ENCODE measurements around the gene LMNA.

Gene LMNA

DNA sequence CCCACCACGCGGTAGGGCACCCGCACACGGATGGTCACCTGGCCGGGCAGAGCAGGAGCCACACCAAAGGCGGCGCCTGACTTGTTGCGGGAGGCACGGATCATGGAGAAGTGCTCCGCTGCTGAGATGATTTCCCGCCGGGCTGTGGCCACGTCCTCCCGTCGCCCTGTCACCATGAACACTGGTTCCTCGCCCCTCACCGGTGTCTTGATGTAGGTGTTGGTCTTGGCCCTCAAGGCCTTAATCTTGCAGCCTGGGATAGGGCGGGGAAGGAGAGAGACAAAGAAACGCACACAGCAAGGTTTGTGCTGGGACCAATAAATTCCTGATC lies 37.1 kb upstream of the LMNA start:
- TF ChIP-seq CTCF (IDR thresholded peaks at IDR 0.05; ENCODE audit: low read depth, low read length): no peak

GRCh38 chr1:156078728-156079127 lies 35.8 kb upstream of the LMNA start:
- no peak for TF ChIP-seq CTCF (IDR thresholded peaks at IDR 0.05; ENCODE audit: low read depth, low read length)
- DNase-seq (ENCODE audit: extremely low read depth, low read depth): no peak

More for the DNA sequence above, 37.1 kb upstream of the LMNA start:
- DNase-seq (ENCODE audit: extremely low read depth, low read depth): no peak

GRCh38 chr1:156079762-156080161 lies 34.7 kb upstream of the LMNA start:
- DNase-seq (ENCODE audit: extremely low read depth, low read depth): no peak
- TF ChIP-seq CTCF (IDR thresholded peaks at IDR 0.05; ENCODE audit: low read depth, low read length): no peak

DNA sequence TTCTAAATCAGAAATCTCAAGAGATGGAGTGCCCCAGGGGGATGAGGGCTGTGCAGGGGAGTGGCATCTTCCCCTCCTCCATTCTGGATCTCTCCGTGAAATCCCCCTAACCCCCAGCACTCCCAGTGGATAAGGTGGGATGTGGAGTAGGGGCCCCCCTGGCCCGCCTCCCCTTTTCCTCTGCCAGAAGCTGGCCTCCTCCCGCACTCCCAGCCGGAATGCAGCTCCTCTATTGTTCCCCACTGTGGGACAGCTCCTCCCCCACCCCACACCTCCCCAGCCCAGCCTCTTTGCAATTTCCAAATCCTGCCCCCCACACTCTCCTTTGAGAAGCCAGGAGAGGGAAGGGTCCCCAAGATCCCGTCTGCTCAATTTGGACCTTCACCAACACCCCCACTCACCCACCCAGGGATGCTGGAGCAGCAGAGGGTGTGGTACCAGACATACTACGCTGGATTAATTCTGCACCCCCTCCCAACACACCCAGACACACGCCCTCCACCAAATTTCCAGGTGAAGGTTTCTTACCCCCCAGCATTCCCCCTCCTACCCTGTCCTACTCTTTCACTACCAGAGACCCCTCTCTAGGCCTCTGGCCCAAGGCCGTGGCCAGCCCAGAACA lies 34.2 kb upstream of the LMNA start:
- no peak for TF ChIP-seq CTCF (IDR thresholded peaks at IDR 0.05; ENCODE audit: low read depth, low read length)
- DNase-seq (ENCODE audit: extremely low read depth, low read depth): no peak

- no peak for TF ChIP-seq CTCF (IDR thresholded peaks at IDR 0.05; ENCODE audit: low read depth, low read length)
Measured at GRCh38 chr1:156080863-156081179, 33.7 kb upstream of the LMNA start.

GRCh38 chr1:156081180-156081916 lies 33.2 kb upstream of the LMNA start:
- no peak for DNase-seq (ENCODE audit: extremely low read depth, low read depth)
- TF ChIP-seq CTCF (IDR thresholded peaks at IDR 0.05; ENCODE audit: low read depth, low read length): no peak

More at GRCh38 chr1:156080863-156081179, 33.7 kb upstream of the LMNA start:
- no peak for DNase-seq (ENCODE audit: extremely low read depth, low read depth)

DNA sequence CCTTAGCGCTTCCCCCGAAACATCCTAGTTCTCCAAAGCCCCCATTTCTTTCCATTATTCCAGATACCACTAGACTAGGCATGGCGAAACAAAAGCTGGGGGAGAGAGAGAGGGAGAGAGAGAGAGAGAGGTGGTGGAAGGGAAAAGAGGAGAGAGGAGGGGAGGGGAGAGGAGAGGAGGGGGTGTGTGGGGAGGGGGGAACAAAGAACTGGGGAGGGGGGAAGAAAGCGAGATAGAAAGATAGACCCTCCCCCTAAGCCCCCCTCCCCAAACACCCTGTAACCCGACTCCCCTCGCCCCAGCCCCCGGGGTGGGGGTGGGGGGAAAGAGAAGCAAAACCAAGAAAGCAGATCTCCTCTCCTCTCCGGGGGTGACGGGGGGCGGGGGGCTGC lies 32.6 kb upstream of the LMNA start:
- no peak for TF ChIP-seq CTCF (IDR thresholded peaks at IDR 0.05; ENCODE audit: low read depth, low read length)
- no peak for DNase-seq (ENCODE audit: extremely low read depth, low read depth)
